ENCODE data around the gene CD47.

Gene CD47

DNA sequence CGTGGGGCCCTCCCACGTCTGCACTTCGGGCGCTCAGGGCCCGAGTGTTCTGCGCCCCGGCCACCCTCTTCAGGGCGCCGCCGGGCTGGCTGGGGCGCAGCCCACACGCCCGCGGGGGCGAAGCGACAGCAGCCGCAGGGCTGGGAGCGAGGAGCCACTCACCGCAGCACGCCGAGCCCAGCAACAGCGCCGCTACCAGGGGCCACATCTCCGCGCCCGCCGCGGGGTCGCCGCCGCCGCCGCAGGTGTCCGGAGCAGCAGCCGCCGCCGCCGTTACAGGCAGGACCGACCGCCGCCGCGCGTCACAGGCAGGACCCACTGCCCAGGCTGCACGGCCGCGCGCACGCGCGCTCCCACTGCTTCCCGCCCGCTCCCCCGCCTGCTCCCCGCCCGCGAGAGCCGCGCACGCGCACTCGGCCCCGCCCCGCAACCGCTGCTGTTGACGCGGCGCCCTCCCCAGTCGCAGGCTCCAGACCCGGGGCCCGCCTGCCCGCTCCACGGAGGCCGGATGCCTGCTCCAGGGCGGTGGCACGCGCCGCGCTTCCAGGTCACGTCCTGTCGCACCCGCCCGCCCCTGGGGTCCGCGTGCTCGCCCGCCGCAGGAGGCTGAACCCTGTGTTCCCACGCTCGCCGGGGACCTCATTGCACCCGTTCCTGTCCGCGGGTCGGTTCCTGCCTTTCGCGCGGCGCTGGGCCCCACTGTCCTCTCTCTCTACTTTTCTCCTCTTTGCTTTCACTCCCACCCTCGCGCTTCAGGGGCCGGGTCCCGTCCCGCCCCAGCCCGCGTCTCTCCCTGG is at the start of gene CD47:
CD47 (minus strand) TSS at position 331 of the 797 bp plus-strand sequence; CDS start at position 208, 123 bp downstream.
- DNase-seq = peak; percentile 85

DNA sequence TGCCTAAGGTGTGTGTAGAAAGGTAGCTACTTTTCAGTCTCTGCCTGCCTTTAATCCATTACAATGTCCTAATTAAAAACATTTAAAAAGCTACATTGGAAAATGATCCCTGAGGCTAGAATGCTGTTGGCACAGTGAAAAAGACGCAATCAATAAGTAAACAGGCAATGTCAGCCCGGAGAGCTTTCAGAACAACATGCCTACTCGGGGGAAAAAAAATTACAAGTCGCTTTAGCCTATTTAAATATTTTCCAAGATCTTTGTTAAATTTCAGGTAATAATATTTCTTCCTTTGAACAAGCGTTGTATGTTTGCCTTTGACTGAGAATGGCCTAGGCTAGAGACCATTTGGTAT is 46.6 kb upstream of the CD47 start:
- DNase-seq = no peak

DNA sequence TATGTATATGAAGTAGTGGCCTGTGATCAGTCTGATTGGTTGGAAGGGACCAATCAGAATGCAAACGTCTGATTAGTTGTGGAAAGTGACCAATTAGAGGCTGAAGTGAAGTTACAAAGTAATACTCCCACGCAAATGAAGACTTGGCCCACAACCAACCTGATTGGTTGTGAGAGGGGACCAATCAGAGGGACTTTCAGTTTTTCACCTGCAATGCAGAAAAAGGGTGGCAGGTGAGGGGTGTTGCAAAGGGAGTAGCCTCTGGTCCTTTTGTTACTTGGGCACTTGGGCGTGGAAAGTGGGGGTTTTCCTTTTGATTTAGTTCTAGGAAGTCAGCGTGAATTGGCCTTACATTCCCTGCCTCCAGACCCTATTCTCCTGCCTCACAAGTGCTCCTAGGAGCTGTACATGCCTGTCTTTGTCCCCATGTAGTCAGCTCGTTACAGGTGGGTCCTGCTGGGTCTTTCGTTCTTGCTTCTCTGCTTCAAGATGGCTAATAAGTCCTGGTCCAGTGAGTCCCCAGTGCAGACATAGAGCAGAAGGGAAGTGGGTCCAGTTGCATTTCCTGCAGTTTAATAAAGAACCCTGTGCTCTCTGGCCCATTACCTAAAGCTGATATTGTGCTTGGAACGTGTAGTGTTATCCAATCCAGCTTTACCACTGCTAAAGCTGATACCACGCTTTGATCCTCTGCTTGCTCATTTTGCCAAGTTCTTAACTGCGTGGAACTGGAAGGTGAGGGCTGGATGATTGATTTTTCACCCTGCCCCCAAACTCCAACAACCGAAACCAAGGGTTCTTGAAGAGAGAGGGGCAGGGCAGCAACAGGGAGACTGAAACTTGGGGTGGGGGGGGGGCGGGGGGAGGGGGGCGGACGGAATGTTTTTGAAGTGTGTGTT is 46.0 kb upstream of the CD47 start:
- DNase-seq = no peak

DNA sequence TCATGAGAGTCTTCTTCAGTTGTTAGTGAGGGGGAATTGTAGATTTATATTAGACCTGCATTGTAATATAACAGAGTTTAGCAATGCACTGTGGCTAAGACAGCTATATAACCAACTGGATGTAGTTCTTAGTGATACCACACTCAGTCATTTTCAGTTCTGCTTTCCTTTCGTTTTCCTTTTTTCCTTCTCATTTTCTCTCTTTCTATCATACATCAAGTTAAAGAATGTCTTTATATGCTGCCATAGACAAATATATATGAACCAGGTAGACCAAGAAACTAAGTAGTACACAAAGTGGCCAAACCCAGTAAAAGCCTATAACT is 43.7 kb upstream of the CD47 start:
- DNase-seq = no peak

DNA sequence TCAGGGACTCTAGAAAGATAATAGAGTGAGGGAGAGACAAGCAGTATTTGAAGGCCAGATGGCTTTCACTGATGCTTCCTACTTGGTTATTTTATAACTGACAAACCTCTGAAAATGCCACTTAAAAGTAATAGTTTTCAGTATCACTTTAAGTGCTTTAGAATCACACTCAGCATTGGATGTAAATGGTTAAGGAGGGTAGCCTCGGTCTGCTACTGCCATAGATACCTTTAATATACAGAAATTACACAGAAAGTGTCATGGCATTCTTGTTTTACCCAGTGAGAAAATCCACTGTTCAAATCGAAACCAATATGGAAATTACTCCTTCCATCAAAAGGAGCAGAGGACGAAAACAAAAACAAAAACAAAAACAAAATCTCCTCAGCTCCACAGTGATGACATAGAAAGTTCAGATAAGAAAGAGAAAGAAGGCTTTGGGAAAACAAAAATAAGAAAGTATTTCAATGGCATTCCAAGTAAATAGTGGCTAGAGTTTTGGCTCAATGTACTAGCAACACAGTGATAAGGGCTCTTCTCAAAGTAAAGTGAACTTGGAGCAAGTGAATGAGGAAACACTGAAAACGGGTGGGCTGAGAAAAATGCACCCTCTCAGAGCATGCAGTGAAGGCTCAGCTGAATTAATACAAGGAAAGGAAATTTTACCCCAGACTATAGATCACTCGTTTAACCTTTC is 43.2 kb upstream of the CD47 start:
- DNase-seq = no peak

DNA sequence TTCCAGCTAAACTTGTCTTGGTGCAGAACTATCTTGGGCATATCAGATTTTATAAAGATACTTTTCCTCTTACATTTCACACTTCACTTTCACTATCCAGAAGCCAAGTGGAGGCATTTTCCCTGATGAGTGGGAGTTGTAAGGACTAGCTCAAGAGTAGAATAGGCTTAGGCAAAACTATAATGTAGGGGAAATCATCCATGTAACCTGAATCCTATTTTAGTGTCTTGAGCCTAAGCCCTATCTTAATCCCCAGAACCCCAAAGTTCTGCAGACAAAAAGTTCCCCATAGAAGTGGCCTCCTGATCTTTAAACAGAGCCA is 42.2 kb upstream of the CD47 start:
- no peak for DNase-seq

DNA sequence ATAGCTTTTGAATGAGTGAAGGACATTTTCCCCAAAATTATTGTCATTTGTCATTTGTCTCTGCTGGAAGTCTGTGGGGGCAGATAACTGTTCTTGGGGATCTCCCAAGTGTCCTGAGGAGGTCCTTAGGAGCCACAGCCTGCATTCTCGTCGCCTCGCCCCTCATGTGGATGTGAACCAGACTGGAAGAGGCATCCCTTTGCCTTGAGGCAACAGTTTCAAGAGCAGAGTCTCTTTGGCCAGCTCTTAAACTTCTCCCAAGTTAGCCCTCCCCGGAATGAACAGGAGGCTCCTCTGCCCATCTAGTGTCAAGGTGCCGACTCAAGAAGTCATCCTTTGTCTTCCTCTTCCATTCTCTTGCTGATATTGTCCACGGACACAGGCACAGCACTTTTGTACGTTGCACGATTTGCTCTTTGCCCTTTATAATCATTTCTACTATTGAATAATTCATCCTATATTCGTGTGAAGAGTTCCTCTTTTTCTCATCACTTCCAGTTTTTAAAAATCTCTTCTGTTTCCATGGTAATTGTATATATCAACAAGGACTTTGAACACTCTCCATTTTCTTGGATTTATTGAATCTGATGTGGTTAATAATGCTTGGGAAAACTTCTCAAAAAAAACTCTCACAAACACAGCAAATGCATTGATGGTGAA is 40.8 kb upstream of the CD47 start:
- DNase-seq = no peak

DNA sequence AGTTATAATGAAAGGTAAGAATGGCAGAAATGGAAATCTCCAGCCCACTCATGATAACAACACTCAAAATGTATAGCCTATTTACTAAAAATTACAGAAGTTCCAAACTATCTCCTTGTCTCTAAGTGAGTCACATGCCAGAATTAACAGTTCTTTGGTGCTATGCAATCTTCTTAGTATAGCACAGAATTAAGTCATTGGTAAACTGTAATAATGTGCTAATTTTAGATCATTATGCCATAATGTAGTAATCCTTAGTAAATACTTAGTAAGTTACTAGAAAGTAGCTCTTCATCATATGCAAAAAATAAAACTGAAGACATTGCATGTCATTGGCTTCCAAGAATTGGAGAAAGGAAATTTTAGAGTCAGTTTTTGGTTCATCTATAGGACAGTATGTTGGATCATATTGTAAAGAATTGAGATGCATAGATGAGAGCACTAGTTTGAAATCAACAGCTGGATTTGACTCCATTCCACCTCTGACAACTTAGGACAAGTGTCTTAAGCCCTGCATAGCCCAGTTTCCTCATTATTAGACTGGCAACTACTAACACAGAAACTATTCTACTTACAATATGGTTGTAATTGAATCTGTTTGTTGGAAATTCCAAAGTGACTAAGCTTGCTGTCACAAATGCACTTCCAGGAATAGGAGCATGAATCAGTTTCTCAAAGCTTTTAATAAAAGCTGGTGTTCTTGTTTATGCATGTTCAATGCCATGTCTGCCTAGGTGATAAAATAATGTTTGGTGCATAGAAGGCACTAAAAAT is 40.1 kb upstream of the CD47 start:
- DNase-seq = no peak

DNA sequence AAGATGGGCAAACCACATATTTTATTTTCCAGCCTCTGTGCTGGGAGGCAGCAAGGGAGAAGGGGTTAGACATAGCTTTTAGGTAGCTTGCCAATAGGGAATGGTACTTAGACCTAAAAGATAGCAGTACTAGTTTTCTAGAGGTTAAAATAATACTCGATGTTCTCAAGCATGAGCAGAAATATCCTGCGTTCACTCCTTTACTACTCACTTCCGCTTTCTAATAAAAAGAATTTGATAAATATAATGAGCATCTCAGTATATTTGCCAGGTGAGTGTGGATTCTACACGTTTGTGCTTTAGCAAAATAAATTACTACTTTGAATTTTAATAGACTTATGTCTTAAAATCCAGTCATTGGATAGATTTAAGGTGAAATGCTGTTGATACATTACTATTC is 39.4 kb upstream of the CD47 start:
- DNase-seq = no peak

DNA sequence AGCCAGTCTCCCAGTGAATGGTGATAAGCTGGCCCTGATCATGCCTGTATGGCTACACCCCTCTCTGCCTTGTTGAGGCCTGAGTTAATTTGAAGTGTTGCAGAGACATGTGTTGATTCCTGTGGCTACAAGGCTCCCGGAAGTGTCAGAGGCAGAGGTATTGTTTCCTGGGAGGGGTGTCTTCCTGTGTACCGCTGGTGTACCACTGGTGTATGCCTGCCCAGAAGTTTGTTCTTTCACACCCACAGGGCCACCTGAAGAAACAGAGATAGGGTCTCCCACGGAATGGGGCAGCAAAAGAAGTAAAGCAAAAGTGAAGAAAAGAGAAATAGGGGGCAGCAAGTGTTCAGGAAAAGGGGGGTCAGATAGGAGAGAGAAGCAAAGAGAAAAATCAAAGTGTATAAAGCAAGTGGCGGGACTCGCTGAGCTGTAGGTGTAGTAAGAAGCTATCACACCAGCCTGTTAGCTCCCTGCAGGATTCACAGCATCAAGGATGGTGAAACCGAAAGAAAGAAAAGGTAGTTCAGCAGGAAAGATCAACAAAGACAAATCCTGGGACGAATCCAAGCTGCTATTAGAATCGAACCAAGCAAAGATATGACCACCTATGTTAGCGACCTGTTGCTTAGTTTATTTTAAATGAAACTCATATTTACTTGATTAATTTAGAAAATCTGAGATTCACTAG is 36.6 kb upstream of the CD47 start:
- DNase-seq = no peak

DNA sequence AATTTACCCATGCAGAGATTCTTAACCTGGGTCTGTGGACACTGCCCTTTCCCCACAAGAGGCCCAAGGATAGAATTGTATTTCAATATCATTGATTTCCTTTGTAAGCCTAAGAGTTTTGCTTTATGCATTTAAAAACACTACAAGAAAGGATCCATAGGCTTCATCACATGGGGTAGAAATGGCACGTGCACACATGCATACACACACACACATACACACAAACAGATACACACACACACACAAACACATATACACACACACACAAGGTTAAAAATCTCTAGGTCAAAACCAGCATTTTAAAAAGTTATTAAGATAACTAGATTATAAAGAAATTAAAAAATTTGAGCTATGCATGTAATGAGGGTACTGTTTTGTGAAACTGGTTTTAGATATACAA is 35.5 kb upstream of the CD47 start:
- DNase-seq = no peak

DNA sequence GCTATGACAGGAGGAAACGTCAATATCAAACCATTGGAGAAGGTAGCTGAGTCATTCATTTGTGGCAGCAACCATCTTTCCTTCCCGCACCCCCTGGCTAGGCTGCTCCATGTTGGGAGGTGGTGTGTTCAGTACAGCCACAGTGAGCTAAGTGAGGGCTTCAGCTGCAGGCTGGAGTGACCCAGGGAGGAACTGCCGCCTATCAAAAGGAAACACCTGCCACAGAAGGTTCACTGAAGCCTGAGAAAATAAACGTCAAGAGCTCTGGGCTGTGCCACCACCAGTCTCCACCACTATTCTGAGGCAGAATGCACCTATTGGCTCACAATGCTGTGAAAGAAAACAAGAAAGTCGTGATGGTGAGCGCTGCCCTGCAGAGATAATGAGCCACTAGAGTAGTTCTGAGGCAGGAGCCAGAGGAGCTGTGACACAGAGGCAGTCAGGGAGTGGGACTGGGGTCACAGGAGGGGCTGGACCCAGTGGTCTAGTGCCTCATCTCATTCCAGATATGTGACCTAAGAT is 34.8 kb upstream of the CD47 start:
- peak; percentile 64 for DNase-seq

DNA sequence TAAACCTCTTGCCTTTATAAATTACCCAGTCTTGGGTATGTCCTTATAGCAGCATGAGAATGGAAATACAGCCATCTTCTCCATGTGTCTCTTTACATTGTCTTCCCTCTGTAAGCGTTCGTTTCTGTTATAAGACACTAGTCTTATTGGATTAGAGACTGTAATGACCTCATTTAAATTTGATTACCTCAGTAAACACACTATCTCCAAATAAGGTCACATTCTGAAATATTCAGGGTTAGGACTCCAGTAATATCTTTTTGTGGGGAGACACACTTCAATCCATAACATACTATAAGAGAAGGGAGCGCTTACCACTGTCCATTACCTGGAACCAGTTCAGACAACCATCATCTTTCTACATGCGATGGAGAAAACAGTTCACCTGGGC is 34.3 kb upstream of the CD47 start:
- DNase-seq = no peak

DNA sequence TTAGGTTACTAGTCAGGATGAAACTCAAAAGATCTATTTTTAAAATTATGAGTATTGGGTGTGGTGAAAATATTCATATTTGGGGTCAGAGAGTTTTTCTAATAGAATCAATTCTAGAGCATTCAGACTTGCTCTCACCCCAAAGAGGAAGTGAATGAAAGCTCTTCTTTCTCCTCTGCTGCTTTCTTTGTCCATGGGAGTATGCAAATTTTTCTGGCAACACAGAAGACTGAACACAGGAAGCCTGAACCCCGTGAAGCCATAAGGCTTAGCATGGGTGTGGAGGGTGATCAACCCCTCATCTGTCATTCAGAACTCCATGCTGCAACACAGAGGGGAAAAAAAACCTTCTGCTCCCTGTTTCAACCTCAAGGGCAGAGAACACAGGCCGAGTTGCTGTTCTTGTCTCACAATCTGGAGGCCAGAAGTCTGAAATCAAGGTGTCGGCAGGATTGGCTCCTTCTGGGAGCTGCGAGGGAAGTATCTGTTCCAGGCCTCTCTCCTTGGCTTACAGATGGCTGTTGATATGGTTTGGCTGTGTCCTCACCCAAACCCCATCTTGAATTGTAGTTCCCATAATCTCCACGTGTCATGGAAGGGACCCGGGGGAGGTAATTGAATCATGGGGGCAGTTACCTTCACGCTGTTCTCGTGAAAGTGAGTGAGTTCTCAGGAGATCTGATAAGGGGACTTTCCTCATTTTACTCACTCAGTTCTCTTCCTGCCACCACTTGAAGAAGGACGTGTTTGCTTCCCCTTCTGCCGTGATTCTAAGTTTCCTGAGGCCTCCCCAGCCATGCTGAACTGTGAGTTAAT is 33.7 kb upstream of the CD47 start:
- peak; percentile 63 for DNase-seq

DNA sequence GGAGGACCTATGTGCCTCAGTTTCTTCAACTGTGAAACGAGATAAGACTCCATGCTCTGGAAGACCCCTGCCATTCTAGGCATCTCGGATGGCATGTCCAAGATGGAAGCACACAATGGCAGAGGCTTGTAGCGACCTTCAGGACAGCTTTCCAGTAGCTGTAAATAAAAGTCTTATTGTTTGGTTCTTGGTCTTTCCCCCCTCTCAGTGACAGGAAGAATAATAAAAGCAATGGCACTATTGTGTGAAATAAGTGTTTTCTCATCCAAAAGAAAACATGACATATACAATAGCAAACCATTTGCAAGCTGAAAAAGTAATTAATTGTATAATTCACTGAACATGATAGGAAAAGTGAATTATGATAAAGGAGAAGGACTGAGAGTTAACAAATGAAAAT is 32.5 kb upstream of the CD47 start:
- DNase-seq = no peak

DNA sequence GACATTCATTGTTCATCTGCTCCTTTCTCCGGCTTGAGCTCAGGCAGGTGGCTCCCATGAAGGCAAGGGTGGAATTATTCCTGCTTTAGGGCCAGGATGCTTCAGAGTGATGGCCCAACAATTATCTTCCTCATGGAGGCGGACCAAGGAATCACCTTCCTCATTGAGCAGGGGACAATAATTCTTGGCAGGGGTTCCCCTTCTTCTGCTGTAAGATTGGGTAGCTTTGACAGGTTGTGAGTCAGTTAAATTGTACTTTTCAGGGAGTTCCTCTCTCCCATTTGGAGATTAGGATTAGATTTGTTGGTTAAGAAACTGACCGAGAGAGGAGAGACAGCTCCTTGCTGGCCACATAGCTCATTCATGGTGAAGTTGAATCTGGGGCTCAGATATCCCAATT is 31.4 kb upstream of the CD47 start:
- no peak for DNase-seq

DNA sequence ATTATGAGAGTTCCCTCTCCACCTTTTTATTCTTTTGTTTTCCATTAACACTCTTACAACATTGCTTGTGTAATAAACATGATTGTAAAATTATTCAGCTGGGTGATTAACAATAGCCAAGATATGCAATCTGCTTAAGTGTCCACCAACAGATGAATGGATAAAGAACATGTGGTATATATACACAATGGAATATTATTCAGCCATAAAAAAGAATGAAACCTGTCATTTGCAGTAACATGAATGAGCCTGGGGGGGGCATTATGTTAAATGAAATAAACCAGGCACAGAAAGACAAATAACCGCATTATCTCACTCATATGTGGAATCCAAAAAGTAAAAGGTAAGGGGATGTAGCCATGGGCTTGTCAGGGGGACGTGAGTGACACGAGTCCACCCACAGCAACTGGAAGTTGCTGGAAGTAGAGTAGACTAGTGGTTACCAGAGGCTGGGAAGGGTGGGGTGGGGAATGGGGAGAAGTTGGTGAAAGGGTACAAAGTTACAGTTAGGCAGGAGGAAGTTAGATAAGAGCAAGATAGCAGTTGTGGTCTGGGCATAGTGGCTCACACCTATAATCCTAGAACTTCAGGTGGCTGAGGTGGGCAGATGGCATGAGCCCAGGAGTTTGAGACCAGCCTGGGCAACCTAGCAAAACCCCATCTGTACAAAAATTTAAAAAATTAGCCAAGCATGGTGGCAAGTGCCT is 28.7 kb upstream of the CD47 start:
- no peak for DNase-seq

DNA sequence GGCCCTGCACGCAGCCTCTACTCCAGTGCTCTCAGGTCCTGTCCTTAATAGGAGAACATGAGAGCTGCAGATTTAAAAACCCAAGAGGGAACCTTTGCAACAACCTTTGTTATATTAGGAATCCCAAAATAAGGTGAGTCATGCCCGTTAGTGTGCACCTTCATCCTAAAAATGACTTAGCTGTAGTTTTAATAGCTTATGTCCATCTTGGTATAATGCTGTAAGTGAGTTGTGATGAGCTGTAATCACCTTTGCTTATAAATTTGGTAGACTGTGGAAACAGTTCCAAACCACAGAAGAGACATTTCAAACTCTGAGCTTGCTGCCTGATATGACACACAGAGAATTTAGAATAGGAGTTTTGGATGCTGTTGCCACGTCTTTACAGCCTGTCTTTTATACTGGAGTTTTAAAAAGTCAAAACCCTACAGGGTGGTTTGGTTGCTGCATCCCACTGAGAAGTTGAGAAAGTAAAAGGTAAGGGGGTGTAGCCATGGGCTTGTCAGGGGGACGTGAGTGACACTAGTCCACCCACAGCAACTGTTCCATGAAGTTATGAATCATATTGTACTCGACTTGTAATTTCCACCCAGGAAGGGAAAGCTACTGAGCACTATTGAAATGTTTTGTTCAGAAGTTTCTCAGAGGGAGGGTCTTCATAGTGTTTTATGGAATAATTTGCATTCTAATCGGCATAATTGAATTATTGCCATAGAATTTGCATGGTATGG is 27.4 kb upstream of the CD47 start:
- DNase-seq = no peak

DNA sequence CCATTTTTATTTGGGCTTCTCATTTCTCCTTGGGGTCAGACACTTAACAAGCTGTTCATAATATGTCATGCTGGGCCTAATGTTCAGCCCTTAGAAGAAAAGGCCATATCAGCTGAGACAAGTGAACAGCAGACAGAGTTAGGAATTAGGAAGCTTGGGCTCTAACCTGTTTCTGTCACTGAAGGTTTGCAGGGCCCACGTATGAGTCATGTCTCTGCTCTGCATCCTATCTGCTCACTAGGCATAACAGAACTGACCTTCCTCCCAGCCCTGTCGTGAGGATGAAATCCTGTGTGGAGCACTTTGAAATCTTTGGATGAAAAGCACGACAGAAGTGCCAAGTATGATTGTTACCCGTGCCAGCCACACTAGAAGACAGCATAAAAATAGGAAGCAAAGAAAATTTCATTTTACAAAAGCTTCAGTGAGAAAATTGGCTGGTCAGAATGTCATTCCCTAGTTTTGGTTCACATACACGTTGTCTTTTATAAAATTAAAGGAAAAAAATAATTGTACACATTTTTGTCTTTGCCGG is 26.5 kb upstream of the CD47 start:
- DNase-seq = no peak

Data from NCI-H2107 (cell line).